A673 (cell line): ENCODE measurements around the gene PDE8A.

Experiments used
- CTCF ChIP-seq: fragments of 300-800, 200-600 bp; sonication (generic); conservative IDR thresholded peaks from 2 replicates; pipeline ENCODE4 v1.5.1; 2017; ENCODE audit warnings: low read depth, mild to moderate bottlenecking, antibody characterized with exemption, low read length, moderate library complexity, mixed read lengths
- EZH2 ChIP-seq: fragments of 200-600 bp; sonication (generic); IDR thresholded peaks from 2 replicates; pipeline ENCODE4 v1.6.1; 2017; ENCODE audit warnings: borderline replicate concordance, low read depth, mild to moderate bottlenecking, mixed read lengths, antibody characterized with exemption, low read length; ENCODE audit not compliant: poor library complexity, severe bottlenecking

GRCh38 chr15:85171736-85172135, 190.1 kb downstream of the PDE8A start:
- TF ChIP-seq CTCF (no peak), EZH2 (no peak)
